ENCODE results near the gene TNFAIP2. TPM values are rescaled to one million over a fixed set of nuclear protein-coding genes. Genes with fewer than 3 reads are reported as not detected.

The TNFAIP2 gene
- total and polyA plus RNA-seq, 9 of the 15 experiments (the other 6 are each of a cell fraction or from before 2014, with no cell fraction given), result 22.6 to 68.6 (median 44.6) TPM

GRCh38 chr14:103109535-103110441 is 13.5 kb upstream of the TNFAIP2 start (continued):
- no peak for TF ChIP-seq PRDM10 (IDR thresholded peaks at IDR 0.05; ENCODE audit: partially characterized antibody)
- no peak for TF ChIP-seq ZNF146 (CRISPR knock-in tag; IDR thresholded peaks at IDR 0.05; ENCODE audit: unreplicated experiment)
- TF ChIP-seq MEIS2 (IDR thresholded peaks at IDR 0.05; ENCODE audit: partially characterized antibody), result no peak
- TF ChIP-seq ZNF75A (CRISPR knock-in tag; IDR thresholded peaks at IDR 0.05), result no peak
- TF ChIP-seq ZNF316 (IDR thresholded peaks at IDR 0.05), result no peak
- no peak for TF ChIP-seq POLR2B (IDR thresholded peaks at IDR 0.05; ENCODE audit: low read depth, partially characterized antibody)
- TF ChIP-seq MYC (IDR thresholded peaks at IDR 0.05; ENCODE audit: low read depth, low read length), result peak; percentile 25; the same call in 1 of the 2 replicates
- TF ChIP-seq MYC (CRISPR knock-in tag; IDR thresholded peaks at IDR 0.05; ENCODE audit: borderline replicate concordance, low read depth), result 0 out of 2 replicates have a peak, but pooled peaks have one; percentile 52
- no peak for TF ChIP-seq TCFL5 (CRISPR knock-in tag; conservative IDR thresholded peaks at IDR 0.05)
- no peak for TF ChIP-seq PKNOX1 (IDR thresholded peaks at IDR 0.05)
- TF ChIP-seq NFIC (IDR thresholded peaks at IDR 0.05), result peak; percentile 71
- TF ChIP-seq CBX3 (IDR thresholded peaks at IDR 0.05; ENCODE audit: borderline replicate concordance in 1 of 2, low read length in 2 of 2), result no peak
- TF ChIP-seq ASH1L (IDR thresholded peaks at IDR 0.05; ENCODE audit: borderline replicate concordance, low read depth, partially characterized antibody), result no peak
- no peak for TF ChIP-seq GABPB1 (CRISPR knock-in tag; IDR thresholded peaks at IDR 0.05)
- TF ChIP-seq SUPT5H (IDR thresholded peaks at IDR 0.05), result no peak
- no peak for TF ChIP-seq ELF2 (CRISPR knock-in tag; IDR thresholded peaks at IDR 0.05)
- TF ChIP-seq CBFB (CRISPR knock-in tag; IDR thresholded peaks at IDR 0.05), result no peak
- TF ChIP-seq ZNF133 (CRISPR knock-in tag; IDR thresholded peaks at IDR 0.05), result no peak
- TF ChIP-seq KDM1A (IDR thresholded peaks at IDR 0.05), result peak; percentile 93 to 94
- TF ChIP-seq MAFG (tag; conservative IDR thresholded peaks at IDR 0.05), result no peak
- no peak for TF ChIP-seq ARID2 (IDR thresholded peaks at IDR 0.05)
- 0 out of 2 replicates have a peak, but pooled peaks have one; percentile 24 for TF ChIP-seq EP400 (IDR thresholded peaks at IDR 0.05)
- TF ChIP-seq MCM5 (IDR thresholded peaks at IDR 0.05; ENCODE audit: low read depth), result no peak
- no peak for TF ChIP-seq POLR3G (IDR thresholded peaks at IDR 0.05; ENCODE audit: extremely low read depth, insufficient read length, insufficient replicate concordance)
- no peak for TF ChIP-seq HNRNPUL1 (IDR thresholded peaks at IDR 0.05; ENCODE audit: low read length)
- TF ChIP-seq CCAR2 (IDR thresholded peaks at IDR 0.05; ENCODE audit: low read depth, low read length), result no peak
- no peak for TF ChIP-seq TAF9B (IDR thresholded peaks at IDR 0.05; ENCODE audit: partially characterized antibody)

All from K562 (cell line).